Sigmoid colon (tissue), 7 donors: Measurements from ENCODE around the gene UBE3A. TPM values are rescaled to one million over a fixed set of nuclear protein-coding genes. Genes with fewer than 3 reads are reported as not detected.

Experiments used
- DNase-seq: peaks from one replicate; pipeline ENCODE4 v3.0.0-alpha.2; 2019
- H3K27ac ChIP-seq, 4 donors: fragments of 200-600 bp; sonication (generic); one replicate each; pipeline ENCODE4 v1.5.1; 2016 to 2019; ENCODE audit warnings: mild to moderate bottlenecking in 1 of 4
- H3K27me3 ChIP-seq, 3 donors: fragments of 200-600 bp; sonication (generic); one replicate each; pipeline ENCODE4 v1.5.1; 2019; ENCODE audit warnings: mild to moderate bottlenecking in 1 of 3
- H3K36me3 ChIP-seq, 4 donors: fragments of 200-600 bp; sonication (generic); one replicate each; pipeline ENCODE4 v1.5.1; 2016 to 2019
- H3K4me1 ChIP-seq, 4 donors: fragments of 200-600 bp; sonication (generic); one replicate each; pipeline ENCODE4 v1.5.1; 2017 to 2019
- H3K4me3 ChIP-seq, 4 donors: fragments of 200-600 bp; sonication (generic); one replicate each; pipeline ENCODE4 v1.5.1; 2017 to 2019; ENCODE audit warnings: mild to moderate bottlenecking in 2 of 4, moderate library complexity in 1 of 4
- H3K9me3 ChIP-seq, 4 donors: fragments of 200-600 bp in 3 of 4; sonication (generic) in 3 of 4; one replicate each; pipeline versions ENCODE4 v1.5.1 to v1.6.1; 2013 to 2019
- CTCF ChIP-seq, 4 experiments: fragments of 450-650 bp in 3 of 4; fragments of 200-600 bp in 1 of 4; IDR thresholded peaks; one replicate each; pipeline ENCODE4 v1.5.1; 2016 to 2019; ENCODE audit warnings: antibody characterized with exemption in 4 of 4, mild to moderate bottlenecking in 3 of 4, moderate library complexity in 2 of 4
- EP300 ChIP-seq, 4 donors: sonication (generic); formaldehyde crosslinking; IDR thresholded peaks; one replicate each; pipeline ENCODE4 v1.6.1; 2017; ENCODE audit warnings: antibody characterized with exemption in 4 of 4
- POLR2A ChIP-seq, 2 donors: fragments of 450-650 bp; IDR thresholded peaks; one replicate each; pipeline ENCODE4 v1.6.1; 2016; ENCODE audit warnings: antibody characterized with exemption in 2 of 2, mild to moderate bottlenecking in 2 of 2, moderate library complexity in 2 of 2
- POLR2AphosphoS5 ChIP-seq, 4 donors: sonication (generic); formaldehyde crosslinking; IDR thresholded peaks; one replicate each; pipeline ENCODE4 v1.6.1; 2017; ENCODE audit warnings: antibody characterized with exemption in 4 of 4
- WGBS, 2 donors: extraction: QIAGEN DNeasy Blood & Tissue Kit; methylation state at CpG; one replicate each; pipeline ENCODE4 v1.1.7; 2013; 5-methylcytosine and 5-hydroxymethylcytosine counted together
- intact Hi-C: fragments of 100-400 bp; cut with DNase I; formaldehyde crosslinking; loops from one replicate; pipeline ENCODE4 v1.15.1; 2023
- polyA plus RNA-seq, 3 donors: library from polyadenylated mRNA; stranded (reverse); fragments of 200-250 nt; gene quantifications; one replicate each; pipeline ENCODE4 v1.2.3, GENCODE V29; 2013
- total RNA-seq, 4 donors: library from RNA; depleted of rRNA; stranded (reverse); fragments of >200 nt; gene quantifications; one replicate each; pipeline ENCODE4 v1.1.0, GENCODE V29; 2016
- donor health status: healthy with polysubstance abuse.
- donor health status: Bipolar disorder and iron deficiency.
- donor health status: healthy.

UBE3A gene
- total and polyA plus RNA-seq, 7 donors = 12.6 to 103 (median 70.9) TPM

GRCh38 chr15:25437777-25438600 lies 835 bp downstream of the UBE3A start:
- 0 to 1% methylated on average over 67 of the region's 67 CpGs for WGBS, 2 donors
- Histone ChIP-seq H3K27ac (peak overlapping the region; percentile 96 to 99 (median 98)), H3K36me3 (no peaks in the 10 kb centered on the region), H3K9me3 (no peaks in the 10 kb centered on the region), H3K27me3 (no peaks in the 10 kb centered on the region), H3K4me1 (peaks cover 0 to 54% (median 35%) of the 10 kb centered on the region in 4 donors), H3K4me3 (peak overlapping the region; percentile 85 to 100 (median 98))
- peak in 1 of 4 experiments; percentile 7 for TF ChIP-seq CTCF (IDR thresholded peaks at IDR 0.05)
- TF ChIP-seq POLR2A (IDR thresholded peaks at IDR 0.05) = no peak
- TF ChIP-seq POLR2AphosphoS5 (IDR thresholded peaks at IDR 0.05) = peak in 1 of 4 donors; percentile 19
- intact Hi-C loops = loop anchor here (5.0 kb wide), 4 partner anchors 91 to 644 kb away; no protein-coding TSS in a partner anchor
- DNase-seq = peak; percentile 74

- intact Hi-C loops = loop anchor here (5.0 kb wide), 4 partner anchors 89 to 646 kb away; no protein-coding TSS in a partner anchor
- Histone ChIP-seq H3K9me3 (no peaks in the 10 kb centered on the region), H3K27ac (peak overlapping the region in 1 of 4 donors; percentile 98), H3K4me3 (peak overlapping the region in 1 of 4 donors; percentile 99), H3K27me3 (no peaks in the 10 kb centered on the region), H3K36me3 (no peaks in the 10 kb centered on the region), H3K4me1 (peaks cover 0 to 64% (median 47%) of the 10 kb centered on the region in 4 donors)
- TF ChIP-seq POLR2A (IDR thresholded peaks at IDR 0.05) = no peak
- no peak for TF ChIP-seq CTCF (IDR thresholded peaks at IDR 0.05)
- no peak for TF ChIP-seq EP300 (IDR thresholded peaks at IDR 0.05)
- no peak for TF ChIP-seq POLR2AphosphoS5 (IDR thresholded peaks at IDR 0.05)
- DNase-seq = no peak
Observed at GRCh38 chr15:25436707-25437106, 2.1 kb downstream of the UBE3A start.

- intact Hi-C loops = loop anchor here (5.0 kb wide), 4 partner anchors 88 to 647 kb away; no protein-coding TSS in a partner anchor
- Histone ChIP-seq H3K4me3 (no peak overlapping the region), H3K36me3 (no peaks in the 10 kb centered on the region), H3K27ac (no peak overlapping the region), H3K27me3 (no peaks in the 10 kb centered on the region), H3K9me3 (no peaks in the 10 kb centered on the region), H3K4me1 (peaks cover 0 to 75% (median 54%) of the 10 kb centered on the region in 4 donors)
- 89 to 92% methylated on average over 5 of the region's 5 CpGs for WGBS, 2 donors
- TF ChIP-seq EP300 (IDR thresholded peaks at IDR 0.05) = no peak
- TF ChIP-seq POLR2A (IDR thresholded peaks at IDR 0.05) = no peak
- DNase-seq = no peak
Observed at GRCh38 chr15:25435474-25436243, 3.2 kb downstream of the UBE3A start.

GRCh38 chr15:25433118-25433865 lies 5.5 kb downstream of the UBE3A start:
- DNase-seq = no peak
- TF ChIP-seq POLR2AphosphoS5 (IDR thresholded peaks at IDR 0.05) = no peak
- TF ChIP-seq EP300 (IDR thresholded peaks at IDR 0.05) = no peak
- no peak for TF ChIP-seq POLR2A (IDR thresholded peaks at IDR 0.05)
- no peak for TF ChIP-seq CTCF (IDR thresholded peaks at IDR 0.05)
- no peaks in the 10 kb centered on the region for H3K9me3 ChIP-seq
- no peak overlapping the region for H3K4me3 ChIP-seq
- peak overlapping the region in 2 of 4 donors; percentile 24 to 44 for H3K27ac ChIP-seq
- WGBS, 2 donors = 84 to 87% methylated on average over 20 of the region's 20 CpGs
- intact Hi-C loops = no loop called here
- H3K4me1 ChIP-seq = peaks cover 0 to 75% (median 59%) of the 10 kb centered on the region in 4 donors
- H3K36me3 ChIP-seq = no peaks in the 10 kb centered on the region
- H3K27me3 ChIP-seq = no peaks in the 10 kb centered on the region
